Stimulated activated CD8-positive, alpha-beta memory T cell treated with anti-CD3 and anti-CD28 coated beads, Interleukin-4, amount 100 ng/mL, for 48 hours (primary cell): Measurements from ENCODE around the gene ATG7.
"Not testable (repeated sequence)": the region's sequence is repeated elsewhere in the genome, so short reads cannot be mapped to it uniquely, and the experiment has no call there.

ENCODE experiments used
- DNase-seq: peaks from one replicate; pipeline ENCODE4 v3.0.0-alpha.2; 2020

Gene ATG7

GRCh38 chr3:11437506-11437905, 165.3 kb downstream of the ATG7 start:
- no peak for DNase-seq

GRCh38 chr3:11438646-11439045, 166.4 kb downstream of the ATG7 start:
- DNase-seq: no peak

DNA sequence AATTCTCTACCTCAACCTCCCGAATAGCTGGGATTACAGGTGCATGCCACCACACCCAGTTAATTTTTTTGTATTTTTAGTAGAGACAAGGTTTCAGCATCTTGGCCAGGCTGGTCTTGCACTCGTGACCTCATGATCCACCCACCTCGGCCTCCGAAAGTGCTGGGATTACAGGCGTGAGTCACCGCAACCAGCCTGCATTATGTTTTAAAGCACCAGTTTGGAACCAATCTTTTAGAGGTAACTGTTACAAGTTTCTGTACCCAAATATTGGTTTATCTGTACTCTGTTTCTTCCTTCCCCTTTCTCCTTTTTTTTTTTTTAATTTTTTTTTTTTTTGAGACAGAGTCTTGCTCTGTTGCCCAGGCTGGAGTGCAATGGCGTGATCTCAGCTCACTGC, 169.1 kb downstream of the ATG7 start:
- DNase-seq: not testable (repeated sequence)

DNA sequence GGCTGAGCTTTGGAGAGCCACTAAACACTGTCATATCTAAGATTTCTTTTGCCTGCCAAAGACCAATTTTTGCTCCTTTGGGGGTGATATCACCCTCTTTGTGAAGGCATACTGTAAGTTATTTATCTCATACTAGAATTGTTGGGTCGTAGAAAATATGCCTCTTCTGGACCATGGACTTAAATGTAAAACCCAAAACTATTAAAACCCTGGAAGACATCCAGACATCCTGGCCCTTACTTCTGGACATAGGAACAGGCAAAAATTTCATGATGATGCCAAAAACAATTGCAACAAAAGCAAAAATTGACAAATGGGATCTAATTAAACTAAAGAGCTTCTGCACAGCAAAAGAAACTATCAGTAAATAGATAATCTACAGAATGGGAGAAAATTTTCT, 172.2 kb downstream of the ATG7 start:
- DNase-seq: no peak

GRCh38 chr3:11445193-11445592, 173.0 kb downstream of the ATG7 start:
- DNase-seq: not testable (repeated sequence)

DNA sequence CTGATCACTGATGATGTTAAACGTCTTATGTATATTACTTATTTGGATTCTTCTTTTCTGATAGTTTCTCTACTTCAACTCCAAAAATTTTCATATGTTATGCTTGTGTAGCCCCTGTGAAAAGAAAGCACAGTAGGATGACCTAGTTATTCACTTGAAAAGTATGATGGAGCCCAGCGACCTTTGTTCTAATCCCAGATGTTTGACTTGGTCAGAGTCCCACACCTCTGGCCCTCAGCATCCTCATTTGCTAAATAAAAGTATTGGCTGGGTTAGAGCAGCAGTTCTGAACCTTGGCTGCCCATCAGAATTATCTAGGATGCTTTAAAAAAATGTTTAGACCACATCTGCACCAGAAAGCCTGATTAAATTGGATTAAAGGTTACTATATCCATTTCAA, 173.7 kb downstream of the ATG7 start:
- no peak for DNase-seq

DNA sequence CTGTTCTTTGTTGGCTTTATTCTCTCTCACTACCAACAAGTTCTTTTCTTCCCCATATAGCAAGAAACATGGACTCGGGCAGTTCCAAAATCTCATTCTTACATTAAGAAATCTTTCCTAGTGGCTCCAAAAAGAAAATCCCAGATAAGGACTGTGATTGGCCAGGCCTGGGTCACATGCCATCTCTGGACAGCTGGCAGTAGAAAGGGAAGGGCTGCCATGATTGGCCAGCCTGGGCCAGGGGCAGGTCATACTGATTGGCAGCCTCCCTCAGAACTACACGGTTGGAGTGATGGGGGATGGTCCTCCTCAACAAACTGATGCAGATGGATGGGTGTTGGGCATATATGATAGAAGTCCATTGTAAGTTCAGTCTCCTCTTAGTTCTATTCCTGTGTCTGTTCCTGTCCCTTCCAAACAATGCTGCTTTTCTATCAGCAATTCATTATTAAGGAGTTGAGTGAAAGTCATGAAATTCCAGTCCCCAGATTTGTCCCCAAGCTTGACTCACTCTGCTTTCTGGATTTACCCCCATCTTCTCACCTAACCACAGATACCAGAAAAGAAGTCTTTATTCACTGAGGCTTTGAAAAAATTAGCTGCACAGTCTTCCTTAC, 175.5 kb downstream of the ATG7 start:
- DNase-seq: no peak

DNA sequence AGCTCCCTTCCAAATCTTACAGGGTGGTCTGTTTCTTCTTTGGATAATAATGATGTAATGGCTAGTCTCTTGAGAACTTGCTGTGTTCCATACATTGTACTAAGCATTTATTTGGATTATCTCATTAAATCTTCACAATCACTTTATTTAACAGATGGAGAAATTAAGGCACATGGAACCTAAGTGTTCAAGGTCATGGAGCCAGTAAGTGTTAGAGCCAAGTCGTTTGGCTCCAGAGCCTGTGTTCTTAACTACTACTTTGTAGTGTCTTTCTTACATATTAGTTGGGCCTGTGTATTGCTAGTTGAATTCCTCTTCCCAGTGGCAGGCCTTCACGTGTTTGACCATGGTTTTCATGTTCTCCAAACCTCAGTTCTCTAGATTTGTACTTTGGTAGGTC, 177.8 kb downstream of the ATG7 start:
- no peak for DNase-seq

- DNase-seq: no peak
Observed at GRCh38 chr3:11452312-11452711, 180.1 kb downstream of the ATG7 start.

- no peak for DNase-seq
Observed at GRCh38 chr3:11452885-11453847, 181.0 kb downstream of the ATG7 start.

DNA sequence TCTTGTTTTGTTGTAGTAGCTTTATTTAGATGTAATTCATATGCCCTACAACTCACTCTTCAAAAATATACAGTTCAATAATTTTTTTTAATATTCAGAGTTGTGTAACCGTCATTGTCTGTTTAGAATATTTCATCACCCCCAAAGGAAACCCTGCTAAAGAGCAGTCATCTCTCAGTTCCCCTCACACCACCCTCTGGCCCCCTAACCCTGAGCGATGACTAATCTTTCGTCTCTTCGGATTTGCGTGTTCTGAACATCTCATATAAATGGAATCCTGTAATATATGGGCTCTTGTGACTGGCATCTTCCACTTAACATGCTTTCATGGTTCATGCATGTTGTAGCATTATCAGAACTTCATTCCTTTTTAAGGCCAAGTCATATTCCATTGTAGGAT, 183.8 kb downstream of the ATG7 start:
- DNase-seq: no peak

DNA sequence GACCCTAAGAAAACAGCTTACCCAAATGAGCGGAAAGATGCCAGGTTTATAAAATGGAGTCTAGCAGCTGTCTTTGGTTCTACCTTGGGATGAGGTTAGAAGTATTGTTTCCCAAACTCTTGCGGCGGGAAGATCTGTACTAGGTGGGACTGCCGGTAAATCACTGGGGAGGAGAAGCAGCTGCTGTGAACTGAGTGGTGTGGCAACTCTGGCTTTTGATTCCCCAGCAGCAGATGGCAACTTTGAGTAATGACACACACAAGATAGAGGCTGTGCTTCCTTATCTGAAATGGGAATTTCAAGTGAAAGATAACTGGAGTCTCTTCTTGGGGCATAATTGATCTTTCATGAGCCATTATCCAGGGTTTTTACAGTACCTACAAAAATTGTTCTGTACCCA, 184.9 kb downstream of the ATG7 start:
- no peak for DNase-seq

- DNase-seq: no peak
Observed at GRCh38 chr3:11459186-11459824, 187.1 kb downstream of the ATG7 start.

DNA sequence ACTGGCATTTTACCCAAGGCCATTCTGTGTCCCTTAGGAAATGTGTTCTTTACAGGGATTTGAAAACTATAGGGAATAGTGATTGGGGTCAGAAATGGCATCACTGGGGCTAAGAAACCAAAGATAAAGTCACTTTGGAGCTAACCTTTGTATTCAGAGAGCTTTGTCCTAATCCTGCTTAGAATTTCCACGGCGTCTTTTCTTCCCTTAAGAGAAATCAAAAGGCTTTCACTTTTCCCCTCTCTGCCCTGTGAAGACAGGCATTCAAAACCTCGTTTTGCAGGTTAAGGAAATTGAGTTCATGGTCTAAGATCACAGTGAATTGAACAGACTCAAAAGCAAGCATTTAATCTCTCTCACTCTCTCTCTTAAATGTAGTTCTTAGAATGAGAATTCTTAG, 189.0 kb downstream of the ATG7 start:
- DNase-seq: no peak

DNA sequence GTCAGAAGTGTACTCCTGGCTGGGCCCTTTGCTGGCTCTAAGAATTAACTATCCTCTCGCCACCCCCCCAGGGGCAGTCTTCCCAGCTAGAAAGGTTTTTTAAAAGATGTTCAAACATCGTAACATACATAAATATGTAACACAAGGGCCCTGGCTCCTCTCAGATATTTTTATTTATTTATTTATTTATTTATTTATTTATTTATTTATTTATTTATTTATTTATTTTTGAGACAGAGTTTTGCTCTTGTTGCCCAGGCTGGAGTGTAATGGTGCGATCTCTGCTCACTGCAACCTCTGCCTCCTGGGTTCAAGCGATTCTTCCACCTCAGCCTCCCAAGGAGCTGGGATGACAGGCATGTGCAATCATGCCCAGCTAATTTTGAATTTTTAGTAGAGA, 190.5 kb downstream of the ATG7 start:
- DNase-seq: not testable (repeated sequence)

- DNase-seq: no peak
Observed at GRCh38 chr3:11463591-11463990, 191.4 kb downstream of the ATG7 start.

DNA sequence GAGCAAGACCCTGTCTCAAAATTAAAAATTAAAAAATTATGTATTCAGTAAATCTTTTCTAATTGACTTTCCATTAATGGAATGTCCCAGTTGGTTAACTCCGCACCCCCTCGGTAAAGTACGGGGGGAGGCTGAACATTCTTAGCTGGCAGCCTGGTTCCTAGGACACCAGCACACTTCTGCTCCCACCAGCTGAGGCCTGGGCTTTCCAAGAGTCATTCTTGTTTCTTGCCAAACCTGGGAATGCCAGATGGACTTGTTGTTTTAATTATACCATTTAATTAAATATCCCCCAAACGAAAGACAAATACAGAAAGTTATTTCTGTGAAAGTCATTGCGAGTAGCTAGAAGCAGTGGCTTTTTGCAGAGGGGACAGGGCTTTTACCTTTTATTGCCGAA, 192.2 kb downstream of the ATG7 start:
- no peak for DNase-seq

DNA sequence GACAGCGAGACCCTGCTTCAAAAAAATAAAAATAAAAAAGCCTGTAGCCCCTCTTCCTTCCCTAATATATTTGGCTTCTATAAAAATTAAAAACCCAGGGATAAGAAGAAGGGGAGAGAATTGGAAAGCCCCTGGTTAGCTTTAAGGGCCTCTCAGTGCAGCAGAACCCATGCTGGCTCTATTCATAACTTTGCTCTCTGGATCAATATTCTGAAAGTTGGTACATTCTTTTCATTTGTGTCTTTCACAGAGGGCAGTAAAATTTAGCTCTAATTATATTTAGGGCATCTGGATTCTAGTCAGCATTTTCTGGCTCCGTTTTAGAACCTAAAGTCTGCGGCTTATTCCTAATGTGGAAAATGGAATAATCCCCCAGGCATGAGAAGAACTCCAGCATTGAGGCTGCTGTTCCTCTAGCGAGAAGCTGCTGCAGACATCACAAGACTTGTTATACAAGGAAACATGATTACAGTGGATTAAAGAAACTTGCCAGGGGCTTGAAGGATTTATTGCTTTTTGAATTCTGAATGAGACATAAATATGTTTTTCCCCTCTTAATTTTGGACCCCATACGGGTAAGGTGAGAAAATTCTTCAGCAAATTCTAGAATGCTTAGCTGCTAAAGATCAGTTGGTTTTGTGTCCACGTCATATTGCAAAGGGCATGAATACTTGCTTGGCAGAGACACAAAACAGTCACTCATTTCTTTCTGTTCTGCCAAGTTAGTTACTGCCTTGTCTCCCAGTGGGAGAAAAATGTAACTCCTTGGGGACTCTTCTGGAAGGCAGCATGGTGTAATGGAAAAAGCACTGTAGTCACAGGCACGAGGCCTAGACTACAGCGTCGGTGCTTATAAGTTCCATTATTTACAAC, 193.8 kb downstream of the ATG7 start:
- DNase-seq: no peak

DNA sequence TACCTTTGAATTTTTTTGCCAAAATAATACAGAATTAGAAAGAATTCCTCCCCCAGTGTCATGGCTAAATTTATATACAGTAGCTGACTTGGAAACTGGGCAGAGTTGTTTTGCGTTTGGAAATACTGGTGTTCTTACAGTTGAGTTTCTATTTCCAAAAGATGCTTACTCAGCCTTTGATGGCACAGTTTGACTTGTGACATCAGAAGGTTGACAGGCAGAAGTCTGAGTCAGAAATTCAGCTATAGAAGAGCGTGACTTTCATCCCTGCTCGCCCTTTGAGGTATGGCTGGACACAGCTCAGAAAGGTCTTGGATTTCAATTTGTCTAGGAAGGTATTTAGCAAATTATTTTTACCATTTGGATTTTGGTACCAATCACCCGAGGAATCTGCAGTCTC, 195.7 kb downstream of the ATG7 start:
- no peak for DNase-seq

GRCh38 chr3:11470031-11470853, 198.0 kb downstream of the ATG7 start:
- no peak for DNase-seq

DNA sequence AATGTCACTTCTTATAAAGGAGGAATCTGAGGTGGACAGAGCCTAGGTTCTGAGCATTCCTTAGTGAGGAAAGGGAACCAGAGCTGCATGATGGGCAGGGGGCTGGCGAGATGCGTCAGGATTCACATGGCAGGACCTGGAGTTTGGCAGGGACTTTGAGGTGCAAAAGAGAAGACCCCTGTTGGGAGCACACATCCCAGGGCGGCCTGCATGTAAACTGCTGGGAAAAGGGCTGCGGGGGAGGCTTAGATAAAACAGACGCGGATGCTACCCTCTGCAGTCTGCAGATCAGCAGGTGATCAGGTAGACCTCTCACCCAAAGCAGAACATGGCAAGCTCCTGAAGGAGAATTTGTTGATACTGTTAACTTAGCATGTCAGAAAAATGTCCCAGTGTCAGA, 203.1 kb downstream of the ATG7 start:
- no peak for DNase-seq

DNA sequence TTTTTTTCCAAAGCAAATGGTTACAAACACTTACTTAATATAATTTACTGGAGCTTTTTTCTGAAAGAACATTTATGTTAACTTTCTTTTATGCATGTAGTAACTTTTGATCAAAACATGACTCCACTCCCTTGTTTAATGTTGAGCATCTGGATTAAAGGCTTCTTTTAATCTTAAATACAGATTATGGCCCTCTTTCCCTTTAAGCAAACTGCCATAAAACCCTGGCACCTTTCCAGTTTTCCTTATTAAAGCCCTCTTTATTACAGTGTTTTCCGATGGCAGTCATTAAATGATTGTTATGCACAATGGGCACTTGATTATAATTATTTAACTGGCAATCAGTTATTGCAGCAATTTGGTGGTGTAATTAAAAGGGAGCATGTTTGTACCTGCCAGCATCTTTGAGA, 204.5 kb downstream of the ATG7 start:
- DNase-seq: no peak
